CD14-positive monocyte (primary cell): ENCODE results near the gene MKLN1. TPM values are rescaled to one million over a fixed set of nuclear protein-coding genes. Genes with fewer than 3 reads are reported as not detected.
"Not testable (repeated sequence)": the region's sequence is repeated elsewhere in the genome, so short reads cannot be mapped to it uniquely, and the experiment has no call there.

Source experiments
- DNase-seq, 3 donors: peaks; one replicate each; pipeline ENCODE4 v3.0.0-alpha.2; 2011 to 2022
- H2AFZ ChIP-seq: 2 replicates; pipeline ENCODE4 v1.6.0; 2012; ENCODE audit warnings: mild to moderate bottlenecking, low read depth, low read length, inconsistent platforms; ENCODE audit not compliant: insufficient read depth, poor library complexity, severe bottlenecking
- H3K27ac ChIP-seq, 2 donors: 1 replicate in 1 of 2; 2 replicates in 1 of 2; pipeline ENCODE4 v1.5.1; 2012 to 2013; ENCODE audit warnings: low read length in 2 of 2, control low read depth in 1 of 2, inconsistent platforms in 1 of 2, low read depth in 1 of 2, mild to moderate bottlenecking in 1 of 2
- H3K27me3 ChIP-seq, 2 donors: one replicate each; pipeline versions ENCODE4 v1.6.0 to v1.6.1; 2011 to 2013; ENCODE audit warnings: low read length in 2 of 2; ENCODE audit not compliant: control insufficient read depth in 2 of 2, insufficient read depth in 2 of 2
- H3K36me3 ChIP-seq, 2 donors: replicated peaks in 1 of 2; 1 replicate in 1 of 2; 2 replicates in 1 of 2; pipeline versions ENCODE4 v1.5.1 to v1.6.1; 2012 to 2013; ENCODE audit warnings: low read length in 2 of 2, control low read depth in 1 of 2, inconsistent platforms in 1 of 2, mild to moderate bottlenecking in 1 of 2; ENCODE audit not compliant: insufficient read depth in 2 of 2, control insufficient read depth in 1 of 2
- H3K4me1 ChIP-seq, 2 donors: 1 replicate in 1 of 2; 2 replicates in 1 of 2; pipeline versions ENCODE4 v1.5.1 to v1.6.1; 2012 to 2013; ENCODE audit warnings: low read length in 2 of 2, control low read depth in 1 of 2, inconsistent platforms in 1 of 2, mild to moderate bottlenecking in 1 of 2, moderate library complexity in 1 of 2; ENCODE audit not compliant: insufficient read depth in 2 of 2, control insufficient read depth in 1 of 2
- H3K4me2 ChIP-seq: replicated peaks from 2 replicates; pipeline ENCODE3; 2012; ENCODE audit warnings: low read length, moderate library complexity, mild to moderate bottlenecking; ENCODE audit not compliant: poor library complexity, severe bottlenecking; ENCODE audit errors: extremely low read depth
- H3K4me3 ChIP-seq, 3 experiments: fragments of 200-600 bp in 1 of 3; sonication (generic) in 1 of 3; replicated peaks in 1 of 3; 1 replicate in 2 of 3; 2 replicates in 1 of 3; pipeline ENCODE4 v1.5.1; 2011 to 2013; ENCODE audit warnings: low read length in 3 of 3, mild to moderate bottlenecking in 3 of 3, control low read depth in 2 of 3, low read depth in 2 of 3, inconsistent platforms in 1 of 3, moderate library complexity in 1 of 3
- H3K79me2 ChIP-seq: 2 replicates; pipeline ENCODE4 v1.6.0; 2012; ENCODE audit warnings: mild to moderate bottlenecking, control low read depth, inconsistent platforms, low read length, moderate library complexity; ENCODE audit not compliant: insufficient read depth
- H3K9ac ChIP-seq: 2 replicates; pipeline ENCODE4 v1.6.0; 2017; ENCODE audit warnings: low read length, mild to moderate bottlenecking; ENCODE audit not compliant: insufficient read depth, poor library complexity, severe bottlenecking
- H3K9me3 ChIP-seq, 2 donors: replicated peaks in 1 of 2; 1 replicate in 1 of 2; 2 replicates in 1 of 2; pipeline versions ENCODE4 v1.5.1 to v1.6.1; 2012 to 2013; ENCODE audit warnings: low read length in 2 of 2, control low read depth in 1 of 2; ENCODE audit not compliant: control insufficient read depth in 1 of 2, insufficient read depth in 1 of 2
- H4K20me1 ChIP-seq: 2 replicates; pipeline ENCODE4 v1.6.0; 2012; ENCODE audit warnings: mild to moderate bottlenecking, low read length, control low read depth, moderate library complexity; ENCODE audit not compliant: insufficient read depth
- H3K27ac Mint-ChIP-seq, 7 donors: one replicate each; pipeline ENCODE4 v1.8.0; 2020; ENCODE audit warnings: mild to moderate bottlenecking in 7 of 7, mixed read lengths in 7 of 7, moderate library complexity in 6 of 7, inconsistent platforms in 2 of 7
- H3K27me3 Mint-ChIP-seq, 3 donors: one replicate each; pipeline ENCODE4 v1.8.0; 2021 to 2022; ENCODE audit warnings: low read depth in 3 of 3, mild to moderate bottlenecking in 3 of 3, mixed read lengths in 3 of 3, moderate library complexity in 3 of 3, inconsistent platforms in 1 of 3
- H3K36me3 Mint-ChIP-seq, 2 donors: one replicate each; pipeline ENCODE4 v1.8.0; 2020; ENCODE audit warnings: mixed read lengths in 2 of 2, inconsistent platforms in 1 of 2, mild to moderate bottlenecking in 1 of 2
- H3K4me1 Mint-ChIP-seq: one replicate; pipeline ENCODE4 v1.8.0; 2020; ENCODE audit warnings: mild to moderate bottlenecking, mixed read lengths
- H3K4me3 Mint-ChIP-seq, 2 donors: one replicate each; pipeline ENCODE4 v1.8.0; 2020; ENCODE audit warnings: mild to moderate bottlenecking in 2 of 2, mixed read lengths in 2 of 2, moderate library complexity in 1 of 2
- H3K9me3 Mint-ChIP-seq, 7 donors: one replicate each; pipeline ENCODE4 v1.8.0; 2020 to 2022; ENCODE audit warnings: mixed read lengths in 7 of 7, mild to moderate bottlenecking in 6 of 7, moderate library complexity in 6 of 7, inconsistent platforms in 2 of 7
- WGBS: methylation state at CpG from one replicate; pipeline ENCODE4 v1.1.5; 2013; ENCODE audit warnings: missing lambda C conversion rate; ENCODE audit not compliant: insufficient coverage; 5-methylcytosine and 5-hydroxymethylcytosine counted together
- intact Hi-C, 2 donors: fragments of 100-400 bp; cut with micrococcal nuclease; formaldehyde crosslinking; loops; one replicate each; pipeline versions ENCODE4 v1.15.0 to v1.15.1; 2023
- polyA plus RNA-seq, 3 donors: library from polyadenylated mRNA; depleted of rRNA in 1 of 3; unstranded in 2 of 3; stranded (reverse) in 1 of 3; fragments of 300-500 nt in 2 of 3; fragments of >200 nt in 1 of 3; fragmentation: Illumina TruSeq in 2 of 3; gene quantifications; 1 replicate in 2 of 3; 2 replicates in 1 of 3; pipeline ENCODE4 v1.2.3, GENCODE V29; 2012 to 2021
- TF ChIP-seq, protein P1 (sequence below): fragments of 200-600 bp; IDR thresholded peaks from one replicate; pipeline ENCODE4 v1.8.0; 2022; ENCODE audit warnings: antibody characterized with exemption, mild to moderate bottlenecking

MKLN1 gene
- polyA plus RNA-seq, 3 donors: 12.2 to 18.5 (median 17.2) TPM

DNA sequence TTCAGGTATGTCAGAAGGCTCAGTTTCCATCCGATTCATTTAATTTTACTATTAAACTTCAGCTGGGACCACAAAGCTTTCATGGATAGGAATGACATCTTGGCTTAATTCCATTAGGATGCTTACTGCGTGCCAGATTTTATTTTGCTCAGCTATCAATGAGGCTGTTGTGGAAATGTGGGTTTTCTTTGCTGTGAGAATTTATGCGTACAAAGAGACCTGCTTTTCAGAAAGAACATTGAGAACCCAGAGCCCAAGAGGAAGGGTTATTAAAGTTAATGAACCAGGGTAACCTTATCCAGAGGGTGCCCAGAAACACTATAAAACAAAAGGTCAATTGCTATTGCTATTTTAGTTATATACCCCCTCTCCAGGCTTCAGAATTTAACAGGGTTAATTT lies 98.3 kb downstream of the MKLN1 start:
- H4K20me1 ChIP-seq: peaks cover 9% of the 10 kb centered on the region
- no peak overlapping the region for H3K4me3 Mint-ChIP-seq
- TF ChIP-seq, protein P1, sequence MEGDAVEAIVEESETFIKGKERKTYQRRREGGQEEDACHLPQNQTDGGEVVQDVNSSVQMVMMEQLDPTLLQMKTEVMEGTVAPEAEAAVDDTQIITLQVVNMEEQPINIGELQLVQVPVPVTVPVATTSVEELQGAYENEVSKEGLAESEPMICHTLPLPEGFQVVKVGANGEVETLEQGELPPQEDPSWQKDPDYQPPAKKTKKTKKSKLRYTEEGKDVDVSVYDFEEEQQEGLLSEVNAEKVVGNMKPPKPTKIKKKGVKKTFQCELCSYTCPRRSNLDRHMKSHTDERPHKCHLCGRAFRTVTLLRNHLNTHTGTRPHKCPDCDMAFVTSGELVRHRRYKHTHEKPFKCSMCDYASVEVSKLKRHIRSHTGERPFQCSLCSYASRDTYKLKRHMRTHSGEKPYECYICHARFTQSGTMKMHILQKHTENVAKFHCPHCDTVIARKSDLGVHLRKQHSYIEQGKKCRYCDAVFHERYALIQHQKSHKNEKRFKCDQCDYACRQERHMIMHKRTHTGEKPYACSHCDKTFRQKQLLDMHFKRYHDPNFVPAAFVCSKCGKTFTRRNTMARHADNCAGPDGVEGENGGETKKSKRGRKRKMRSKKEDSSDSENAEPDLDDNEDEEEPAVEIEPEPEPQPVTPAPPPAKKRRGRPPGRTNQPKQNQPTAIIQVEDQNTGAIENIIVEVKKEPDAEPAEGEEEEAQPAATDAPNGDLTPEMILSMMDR: no peak
- DNase-seq: no peak
- peaks cover 0 to 3% (median 2%) of the 10 kb centered on the region in 3 donors for H3K27me3 Mint-ChIP-seq
- intact Hi-C loops: loop anchor here in 1 of 2 donors (10.0 kb wide), 1 partner anchor 321 kb away; no protein-coding TSS in a partner anchor
- no peak overlapping the region for H3K27ac Mint-ChIP-seq
- H3K36me3 Mint-ChIP-seq: peaks cover 37 to 45% of the 10 kb centered on the region in 2 donors
- peaks cover 20 to 68% of the 10 kb centered on the region in 2 donors for H3K36me3 ChIP-seq
- H3K9me3 Mint-ChIP-seq: no peaks in the 10 kb centered on the region
- H3K27ac ChIP-seq: no peak overlapping the region
- H3K27me3 ChIP-seq: no peaks in the 10 kb centered on the region
- no peak overlapping the region for H3K4me2 ChIP-seq
- no peak overlapping the region for H2AFZ ChIP-seq
- no peaks in the 10 kb centered on the region for H3K79me2 ChIP-seq
- H3K9me3 ChIP-seq: no peaks in the 10 kb centered on the region
- no peak overlapping the region for H3K9ac ChIP-seq
- H3K4me1 ChIP-seq: no peaks in the 10 kb centered on the region
- H3K4me3 ChIP-seq: no peak overlapping the region
- no peaks in the 10 kb centered on the region for H3K4me1 Mint-ChIP-seq
- no CpG with 5 or more reads among the region's 3 CpGs for WGBS

DNA sequence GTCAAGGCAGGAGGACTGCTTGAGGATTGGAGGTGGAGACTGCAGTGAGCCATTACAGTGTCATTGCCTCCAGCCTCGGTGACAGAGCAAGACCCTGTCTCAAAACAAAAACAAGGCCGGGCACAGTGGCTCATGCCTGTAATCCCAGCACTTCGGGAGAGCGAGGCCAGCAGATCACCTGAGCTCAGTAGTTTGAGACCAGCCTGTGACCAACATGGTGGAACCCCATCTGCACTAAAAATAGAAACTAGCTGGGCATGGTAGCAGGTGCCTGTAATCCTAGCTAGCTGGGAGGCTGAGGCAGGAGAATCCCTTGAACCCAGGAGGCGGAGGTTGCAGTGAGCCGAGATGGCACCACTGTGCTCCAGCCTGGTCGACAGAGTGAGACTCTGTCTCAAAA lies 103.2 kb downstream of the MKLN1 start:
- not testable (repeated sequence) for H2AFZ ChIP-seq, H3K9me3 ChIP-seq, H3K27ac ChIP-seq, H3K4me3 ChIP-seq, H3K9ac ChIP-seq, H3K9me3 Mint-ChIP-seq, H3K79me2 ChIP-seq, DNase-seq, H3K4me3 Mint-ChIP-seq, H3K4me1 ChIP-seq, H3K27me3 ChIP-seq, H3K4me1 Mint-ChIP-seq, H3K27me3 Mint-ChIP-seq, H4K20me1 ChIP-seq, H3K4me2 ChIP-seq
- peaks cover 50 to 70% of the 10 kb centered on the region in 2 donors for H3K36me3 Mint-ChIP-seq
- 100% methylated on average over 5 of the region's 7 CpGs for WGBS
- H3K36me3 ChIP-seq: peaks cover 30 to 74% of the 10 kb centered on the region in 2 donors
- intact Hi-C loops: loop anchor here in 1 of 2 donors (10.0 kb wide), 1 partner anchor 546 kb away; no protein-coding TSS in a partner anchor
- peak overlapping the region in 1 of 7 donors; percentile 20 for H3K27ac Mint-ChIP-seq
